Activated CD8-positive, alpha-beta memory T cell treated with anti-CD3 and anti-CD28 coated beads, Interleukin-2, amount 50 U/mL, for 1 hour (primary cell): ENCODE results near the gene TSPEAR.
"Not testable (repeated sequence)": the region's sequence is repeated elsewhere in the genome, so short reads cannot be mapped to it uniquely, and the experiment has no call there.

ENCODE experiments used
- DNase-seq: peaks from one replicate; pipeline ENCODE4 v3.0.0-alpha.2; 2020; ENCODE audit errors: extremely low read depth

TSPEAR gene

GRCh38 chr21:44650973-44651675, 60.2 kb downstream of the TSPEAR start:
- no peak for DNase-seq

- DNase-seq: no peak
Observed at GRCh38 chr21:44650265-44650972, 61.0 kb downstream of the TSPEAR start.

GRCh38 chr21:44649521-44650100, 61.8 kb downstream of the TSPEAR start:
- DNase-seq: no peak

GRCh38 chr21:44648557-44649311, 62.6 kb downstream of the TSPEAR start:
- no peak for DNase-seq

GRCh38 chr21:44647222-44647552, 64.2 kb downstream of the TSPEAR start:
- no peak for DNase-seq

GRCh38 chr21:44646366-44647221, 64.8 kb downstream of the TSPEAR start, which contains the start of gene KRTAP10-11:
Gene KRTAP10-11, plus strand, starts transcription at chr21:44646414. Its CDS starts 45 bp downstream, at chr21:44646459.
- DNase-seq: not testable (repeated sequence)

- no peak for DNase-seq
Observed at GRCh38 chr21:44644878-44645277, 66.5 kb downstream of the TSPEAR start.

GRCh38 chr21:44643741-44644310, 67.5 kb downstream of the TSPEAR start:
- DNase-seq: no peak

- DNase-seq: no peak
Observed at GRCh38 chr21:44640761-44641160, 70.6 kb downstream of the TSPEAR start.

GRCh38 chr21:44639331-44639655, 72.1 kb downstream of the TSPEAR start:
- no peak for DNase-seq

GRCh38 chr21:44638506-44639330, 72.7 kb downstream of the TSPEAR start:
- DNase-seq: not testable (repeated sequence)

- DNase-seq: not testable (repeated sequence)
Observed at GRCh38 chr21:44637851-44638348, 73.5 kb downstream of the TSPEAR start.

- no peak for DNase-seq
Observed at GRCh38 chr21:44637018-44637850, 74.1 kb downstream of the TSPEAR start, which contains the start of gene KRTAP10-10. Gene KRTAP10-10, plus strand, starts transcription at chr21:44637356. Its CDS starts 62 bp downstream, at chr21:44637418.

GRCh38 chr21:44636209-44637017, 75.0 kb downstream of the TSPEAR start:
- no peak for DNase-seq

- no peak for DNase-seq
Observed at GRCh38 chr21:44632067-44632466, 79.3 kb downstream of the TSPEAR start.

GRCh38 chr21:44630440-44630839, 80.9 kb downstream of the TSPEAR start:
- DNase-seq: no peak

GRCh38 chr21:44628707-44629391, 82.5 kb downstream of the TSPEAR start:
- DNase-seq: no peak
